Spinal cord (tissue), 10 donors: ENCODE data around the gene FAR2. TPM values are rescaled to one million over a fixed set of nuclear protein-coding genes. Genes with fewer than 3 reads are reported as not detected.
"Not testable (repeated sequence)": the region's sequence is repeated elsewhere in the genome, so short reads cannot be mapped to it uniquely, and the experiment has no call there.

Experiments used
- DNase-seq, 6 donors: peaks; one replicate each; pipeline versions ENCODE4 v3.0.0 to v3.0.0-alpha.2; 2013 to 2015; ENCODE audit warnings: low spot score in 6 of 6, low read depth in 4 of 6
- H3K27ac ChIP-seq: one replicate; pipeline ENCODE4 v1.5.1; 2013; ENCODE audit warnings: low read depth, low read length, control low read depth
- H3K27me3 ChIP-seq: one replicate; pipeline ENCODE4 v1.6.1; 2013; ENCODE audit warnings: low read length; ENCODE audit not compliant: control insufficient read depth, insufficient read depth
- H3K36me3 ChIP-seq: one replicate; pipeline ENCODE4 v1.6.1; 2013; ENCODE audit warnings: low read length; ENCODE audit not compliant: control insufficient read depth, insufficient read depth
- H3K4me1 ChIP-seq: one replicate; pipeline ENCODE4 v1.6.1; 2013; ENCODE audit warnings: low read length; ENCODE audit not compliant: control insufficient read depth, insufficient read depth
- H3K4me3 ChIP-seq: one replicate; pipeline ENCODE4 v1.5.1; 2013; ENCODE audit warnings: low read depth, low read length, control low read depth
- H3K9me3 ChIP-seq: one replicate; pipeline ENCODE4 v1.6.1; 2013; ENCODE audit warnings: low read length; ENCODE audit not compliant: control insufficient read depth, insufficient read depth
- WGBS: methylation state at CpG from one replicate; pipeline ENCODE4 v1.1.5; 2013; ENCODE audit warnings: missing lambda C conversion rate; ENCODE audit not compliant: insufficient coverage; 5-methylcytosine and 5-hydroxymethylcytosine counted together
- polyA plus RNA-seq, 2 donors: library from polyadenylated mRNA; unstranded; fragments of 120-200 nt; gene quantifications; one replicate each; pipeline ENCODE4 v1.2.1, GENCODE V29; 2013; ENCODE audit not compliant: insufficient read length in 2 of 2
- total RNA-seq, 2 donors: library from RNA; depleted of rRNA in 1 of 2; stranded (reverse); fragments of 120-200 nt in 1 of 2; fragments of >200 nt in 1 of 2; gene quantifications; one replicate each; pipeline versions ENCODE4 v1.2.3 to v1.2.4, GENCODE V29; 2013 to 2014
- donor health status: healthy.

FAR2 gene
- total and polyA plus RNA-seq, 4 donors = 11.4 to 33.2 (median 25.8) TPM

GRCh38 chr12:29133181-29133580 is 15.9 kb upstream of the FAR2 start:
- H3K4me1 ChIP-seq = no peaks in the 10 kb centered on the region
- WGBS = no CpG with 5 or more reads among the region's 2 CpGs
- H3K4me3 ChIP-seq = no peak overlapping the region
- no peaks in the 10 kb centered on the region for H3K9me3 ChIP-seq
- no peaks in the 10 kb centered on the region for H3K27me3 ChIP-seq
- no peak for DNase-seq
- H3K27ac ChIP-seq = no peak overlapping the region
- H3K36me3 ChIP-seq = no peaks in the 10 kb centered on the region

GRCh38 chr12:29133680-29134079 is 15.4 kb upstream of the FAR2 start:
- H3K4me1 ChIP-seq = no peaks in the 10 kb centered on the region
- H3K4me3 ChIP-seq = no peak overlapping the region
- H3K27me3 ChIP-seq = no peaks in the 10 kb centered on the region
- H3K9me3 ChIP-seq = no peaks in the 10 kb centered on the region
- no peak for DNase-seq
- no peak overlapping the region for H3K27ac ChIP-seq
- H3K36me3 ChIP-seq = no peaks in the 10 kb centered on the region
- 81% methylated on average over 2 of the region's 4 CpGs for WGBS

GRCh38 chr12:29138256-29138655 is 10.8 kb upstream of the FAR2 start:
- not testable (repeated sequence) for DNase-seq, H3K36me3 ChIP-seq
- 90% methylated on average over 3 of the region's 3 CpGs for WGBS

GRCh38 chr12:29138855-29139254 is 10.2 kb upstream of the FAR2 start:
- H3K27me3 ChIP-seq, H3K4me3 ChIP-seq, H3K4me1 ChIP-seq, H3K9me3 ChIP-seq, H3K36me3 ChIP-seq, DNase-seq, H3K27ac ChIP-seq: not testable (repeated sequence)
- 83% methylated on average over 3 of the region's 4 CpGs for WGBS

More at GRCh38 chr12:29138256-29138655, 10.8 kb upstream of the FAR2 start:
- not testable (repeated sequence) for H3K27me3 ChIP-seq, H3K4me1 ChIP-seq, H3K9me3 ChIP-seq, H3K27ac ChIP-seq, H3K4me3 ChIP-seq

- Histone ChIP-seq H3K27ac (no peak overlapping the region), H3K4me3 (no peak overlapping the region), H3K9me3 (no peaks in the 10 kb centered on the region), H3K4me1 (peaks cover 15% of the 10 kb centered on the region), H3K36me3 (no peaks in the 10 kb centered on the region), H3K27me3 (peaks cover 9% of the 10 kb centered on the region)
- DNase-seq = no peak
- 90% methylated on average over 6 of the region's 14 CpGs for WGBS
Observed at GRCh38 chr12:29145372-29146170, 3.5 kb upstream of the FAR2 start.

- no peak overlapping the region for H3K27ac ChIP-seq
- peaks cover 9% of the 10 kb centered on the region for H3K27me3 ChIP-seq
- H3K36me3 ChIP-seq = no peaks in the 10 kb centered on the region
- peaks cover 15% of the 10 kb centered on the region for H3K4me1 ChIP-seq
- no peak overlapping the region for H3K4me3 ChIP-seq
- DNase-seq = no peak
- no peaks in the 10 kb centered on the region for H3K9me3 ChIP-seq
Observed at GRCh38 chr12:29146196-29146595, 2.9 kb upstream of the FAR2 start.

- H3K4me1 ChIP-seq = peaks cover 15% of the 10 kb centered on the region
- peaks cover 9% of the 10 kb centered on the region for H3K27me3 ChIP-seq
- WGBS = 5% methylated on average over 11 of the region's 14 CpGs
- no peaks in the 10 kb centered on the region for H3K36me3 ChIP-seq
- H3K27ac ChIP-seq = peak overlapping the region; percentile 26
- DNase-seq = peak in 2 of 6 donors; percentile 38 to 45
- peak overlapping the region; percentile 65 for H3K4me3 ChIP-seq
- no peaks in the 10 kb centered on the region for H3K9me3 ChIP-seq
Observed at GRCh38 chr12:29147731-29148595, 1.1 kb upstream of the FAR2 start.

- Histone ChIP-seq H3K27ac (peak overlapping the region; percentile 26), H3K27me3 (peaks cover 9% of the 10 kb centered on the region), H3K9me3 (no peaks in the 10 kb centered on the region), H3K4me3 (peak overlapping the region; percentile 65), H3K36me3 (no peaks in the 10 kb centered on the region), H3K4me1 (peaks cover 19% of the 10 kb centered on the region)
- 7% methylated on average over 6 of the region's 10 CpGs for WGBS
- peak in 1 of 6 donors; percentile 73 for DNase-seq
Observed at GRCh38 chr12:29148596-29148910, 525 bp upstream of the FAR2 start.

- DNase-seq = peak in 2 of 6 donors; percentile 16 to 37
- H3K36me3 ChIP-seq = no peaks in the 10 kb centered on the region
- 11% methylated on average over 30 of the region's 34 CpGs for WGBS
- peaks cover 9% of the 10 kb centered on the region for H3K27me3 ChIP-seq
- peaks cover 19% of the 10 kb centered on the region for H3K4me1 ChIP-seq
- no peak overlapping the region for H3K27ac ChIP-seq
- H3K9me3 ChIP-seq = no peaks in the 10 kb centered on the region
- H3K4me3 ChIP-seq = peak overlapping the region; percentile 65
Observed at GRCh38 chr12:29149691-29150281, 708 bp downstream of the FAR2 start.
